ENCODE results near the gene LNX2.
A peak's percentile ranks its signal among the peaks of the same experiment; 100 is the strongest.

Gene LNX2

DNA sequence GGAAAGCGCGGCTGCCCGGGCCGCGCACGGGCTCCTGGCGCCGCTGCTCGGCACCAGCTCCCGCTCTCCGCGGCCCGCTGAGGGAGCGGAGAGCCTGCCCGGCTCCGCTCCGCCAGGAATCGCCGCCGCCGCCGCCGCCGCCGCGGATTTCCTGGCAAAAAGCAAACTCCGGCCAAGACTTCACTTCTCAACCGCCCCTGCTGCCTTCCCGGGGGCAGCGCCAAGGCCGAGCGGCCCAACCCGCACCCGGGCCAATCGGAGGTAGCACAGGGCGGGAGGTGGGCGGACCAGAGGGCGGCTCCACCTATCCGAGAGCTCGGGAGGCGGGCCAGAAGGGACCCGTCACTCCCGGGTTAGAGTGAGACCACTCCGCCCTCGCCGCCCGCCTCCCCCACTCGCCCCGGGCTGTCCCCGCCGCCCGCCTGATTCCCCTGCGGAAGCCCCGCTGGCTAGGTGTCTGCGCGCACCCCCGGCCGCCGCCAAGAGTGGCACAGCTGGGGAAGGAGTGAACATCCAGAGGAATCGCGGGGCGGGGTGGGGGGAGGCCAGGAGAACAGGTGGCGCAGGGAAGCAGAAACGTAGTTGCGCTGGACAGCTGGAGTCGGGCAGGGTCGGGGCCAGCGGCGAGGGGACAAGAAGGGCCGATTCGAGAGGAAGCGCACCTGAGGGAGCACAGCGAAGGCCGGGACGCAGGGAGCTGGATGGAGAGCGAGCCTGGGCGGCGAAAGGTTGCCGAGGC, at the start of gene LNX2:
LNX2 (minus strand) TSS at position 153 of the 739 bp plus-strand sequence. CDS start 38,826 bp downstream, outside the sequence.
- peak; percentile 88 for DNase-seq

DNA sequence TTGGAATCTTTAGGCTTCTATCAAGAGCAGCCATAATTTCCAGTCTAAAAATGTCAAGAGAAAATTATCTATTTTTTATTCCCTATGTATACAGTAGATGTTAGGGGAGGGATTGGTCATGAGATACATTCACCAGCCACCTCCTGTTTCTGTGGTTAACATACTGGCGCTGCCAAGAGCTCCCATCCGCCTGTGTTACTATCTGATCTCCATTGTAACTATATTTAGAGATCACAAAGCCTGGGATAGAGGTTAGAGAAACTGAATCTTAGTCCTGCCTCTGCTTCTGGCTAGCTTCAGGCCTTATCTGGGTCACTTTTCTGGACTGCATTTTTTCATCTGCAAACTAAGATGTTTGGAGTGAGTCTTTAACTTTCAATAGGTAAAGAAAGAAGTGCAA, 47.6 kb upstream of the LNX2 start:
- DNase-seq: no peak

GRCh38 chr13:27666951-27667350, 46.6 kb upstream of the LNX2 start:
- no peak for DNase-seq

- DNase-seq: no peak
These were observed 45.4 kb upstream of the LNX2 start for GRCh38 chr13:27665761-27666160.

DNA sequence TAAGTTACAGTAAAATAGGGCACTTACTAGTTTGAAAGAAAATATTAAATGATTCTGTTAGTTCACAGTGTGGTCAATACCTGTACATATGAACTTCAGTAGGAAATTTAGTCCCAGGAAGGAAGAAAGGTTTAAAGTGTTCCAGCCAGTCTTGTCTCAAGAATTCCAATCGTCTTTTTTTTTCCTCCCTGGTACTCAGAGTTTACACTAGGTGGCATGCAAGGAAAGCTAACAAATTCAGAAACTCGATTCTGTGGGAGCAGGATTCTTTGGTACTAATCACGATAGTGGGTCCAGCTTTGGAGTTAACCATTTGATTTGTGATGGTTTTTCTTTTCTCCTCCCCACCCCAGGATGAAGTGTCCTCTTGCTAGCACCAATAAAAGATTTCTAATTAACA, 45.0 kb upstream of the LNX2 start:
- no peak for DNase-seq

GRCh38 chr13:27663947-27664346, 43.6 kb upstream of the LNX2 start:
- DNase-seq: no peak

DNA sequence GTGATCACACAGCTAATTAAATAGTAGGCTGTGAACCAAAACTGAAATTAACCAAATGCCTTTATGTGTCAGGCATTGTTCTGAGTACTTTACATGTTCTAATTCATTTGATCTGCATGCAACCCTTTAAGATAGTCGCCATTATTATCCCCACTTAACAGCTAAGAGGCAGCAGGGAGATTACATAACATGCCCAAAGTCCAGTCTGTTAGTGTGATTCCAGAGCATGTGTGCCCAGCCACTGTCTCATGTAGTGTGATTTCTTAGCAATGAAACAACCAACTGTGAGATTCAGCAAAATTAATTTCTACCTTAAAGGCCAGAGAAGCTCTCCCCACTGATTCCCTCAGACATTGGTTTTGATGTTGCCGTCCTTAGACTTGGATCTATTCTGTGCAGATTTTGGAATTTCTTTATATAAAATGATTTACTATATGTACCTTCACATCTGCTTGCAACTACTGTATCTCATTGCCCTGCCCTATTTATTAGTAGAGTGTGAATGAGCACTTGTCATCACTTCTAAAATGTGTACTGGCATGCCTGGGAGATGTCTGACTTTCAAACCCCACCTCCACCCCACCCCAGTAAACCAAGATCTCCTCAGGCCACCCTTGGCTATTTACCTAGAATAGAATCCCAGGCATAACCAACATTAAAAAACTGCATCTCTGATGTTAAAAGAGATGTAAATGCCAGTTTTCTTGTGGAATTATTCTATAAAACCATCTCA, 42.6 kb upstream of the LNX2 start:
- no peak for DNase-seq

- DNase-seq: no peak
These were observed 40.7 kb upstream of the LNX2 start for GRCh38 chr13:27661017-27661416.

DNA sequence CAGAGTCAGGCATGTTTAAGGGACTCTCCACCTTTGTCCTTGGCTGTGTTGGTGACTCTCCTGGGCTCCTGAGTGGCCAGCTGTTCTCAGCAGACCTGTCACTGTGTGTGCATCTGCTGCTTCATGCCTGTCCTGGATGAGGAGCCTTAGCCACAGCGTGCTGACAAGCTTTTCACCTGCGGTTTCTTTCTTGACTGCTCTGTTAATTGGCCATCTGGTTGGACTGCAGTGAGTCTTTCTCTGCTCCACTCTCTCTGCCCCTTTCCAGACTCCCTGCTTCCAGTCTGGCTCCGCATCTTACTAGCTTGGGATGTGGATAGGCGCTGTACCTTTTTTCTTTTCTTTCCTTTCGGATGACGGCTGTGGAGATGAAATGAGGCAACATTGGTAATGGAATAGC, 40.2 kb upstream of the LNX2 start:
- DNase-seq: peak; percentile 58

GRCh38 chr13:27659145-27659865, 39.0 kb upstream of the LNX2 start:
- DNase-seq: no peak

- no peak for DNase-seq
These were observed 38.2 kb upstream of the LNX2 start for GRCh38 chr13:27658546-27658945.

DNA sequence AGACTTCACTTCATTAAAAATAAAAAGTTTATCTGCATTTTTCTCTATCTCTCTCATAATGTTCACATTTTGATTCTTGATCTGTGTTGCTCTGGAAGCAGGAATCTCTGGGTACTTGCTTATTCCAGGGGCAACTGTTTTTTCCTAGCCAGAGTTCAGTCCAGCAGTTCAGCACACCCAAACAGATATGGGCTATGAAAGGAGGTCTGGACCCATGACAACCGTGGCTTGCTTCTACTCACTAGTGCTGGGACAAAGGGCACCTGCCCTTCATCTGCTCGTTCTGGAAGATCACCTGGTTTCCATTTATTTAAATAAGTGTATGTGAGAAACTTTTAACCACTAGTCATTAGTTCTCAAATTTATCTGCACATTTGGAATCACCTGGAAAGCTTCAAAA, 37.4 kb upstream of the LNX2 start:
- DNase-seq: no peak

- no peak for DNase-seq
These were observed 34.5 kb upstream of the LNX2 start for GRCh38 chr13:27654816-27655215.

DNA sequence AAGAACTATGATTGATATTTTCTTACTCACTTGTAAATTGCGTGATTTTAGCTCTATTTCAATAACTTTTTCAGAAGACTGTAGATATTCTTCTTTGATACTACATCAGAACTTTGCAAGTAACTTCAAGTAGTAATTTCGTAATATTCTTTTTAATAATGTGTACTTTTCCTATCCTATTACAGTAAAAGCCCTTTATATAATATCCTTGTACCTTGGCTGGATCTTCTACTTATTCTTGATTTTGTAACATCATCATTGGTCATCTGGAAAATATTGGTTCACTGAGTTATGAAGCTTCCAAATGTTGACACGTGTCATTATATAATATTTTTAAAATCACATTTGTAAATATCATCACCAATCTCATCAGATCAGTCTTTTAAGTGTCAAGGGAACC, 33.7 kb upstream of the LNX2 start:
- no peak for DNase-seq

GRCh38 chr13:27650312-27650711, 30.0 kb upstream of the LNX2 start:
- no peak for DNase-seq

DNA sequence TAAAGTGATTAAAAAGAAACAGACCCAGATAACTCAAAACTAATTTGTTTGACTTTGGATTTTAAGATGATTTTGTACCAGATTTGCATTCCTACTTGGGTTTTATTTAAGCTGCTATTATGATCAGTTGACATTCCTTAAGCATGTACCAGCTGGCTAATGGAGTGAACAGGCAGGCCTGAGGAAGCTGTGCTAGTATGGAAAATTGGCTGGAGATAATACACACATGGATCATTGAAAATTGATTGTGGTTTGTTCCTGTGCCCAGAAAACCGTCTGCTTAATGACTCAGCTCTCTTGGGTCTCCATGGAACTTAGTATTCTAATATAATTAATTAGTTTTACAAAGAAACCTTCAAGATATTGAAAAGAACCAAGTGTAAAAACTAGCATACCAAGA, 24.0 kb upstream of the LNX2 start:
- peak; percentile 4 for DNase-seq

GRCh38 chr13:27643334-27644132, 23.2 kb upstream of the LNX2 start:
- DNase-seq: no peak

DNA sequence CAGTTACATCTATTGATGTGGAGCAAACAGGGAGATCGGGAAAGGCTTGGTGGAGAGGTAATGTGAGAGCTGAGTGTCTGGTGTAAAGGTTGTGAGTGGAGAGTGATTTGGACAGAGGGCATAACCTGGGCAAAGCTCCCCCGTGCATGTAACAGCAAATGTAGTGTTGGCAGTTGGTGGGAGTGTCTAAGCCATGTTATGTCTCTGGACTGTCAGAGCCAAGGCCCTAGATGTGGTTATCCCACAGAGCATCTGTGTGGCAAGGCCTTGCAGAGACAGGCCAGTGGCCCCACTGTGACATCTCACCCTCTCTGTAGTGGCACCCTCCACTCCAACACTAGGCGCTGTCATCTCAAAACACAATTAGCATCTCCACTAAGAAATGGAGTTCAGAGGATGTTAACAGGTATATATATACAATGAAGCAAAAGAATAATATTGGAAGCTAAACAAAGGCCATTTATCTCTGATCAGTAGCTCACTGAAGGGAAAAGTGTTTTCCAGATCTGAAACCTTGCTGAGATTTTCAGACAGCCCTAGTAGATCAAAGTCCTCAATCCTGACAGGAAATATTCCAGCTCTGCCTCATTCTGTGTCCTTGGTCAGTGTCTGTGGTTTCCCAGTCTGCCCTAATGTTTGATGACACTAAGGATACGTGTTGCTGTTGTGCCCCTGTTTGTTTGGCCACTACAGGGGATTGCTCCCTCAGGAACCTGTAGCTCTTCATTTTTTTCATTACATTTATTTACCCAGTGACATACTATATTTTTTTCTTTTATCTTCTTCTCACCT, 21.6 kb upstream of the LNX2 start:
- no peak for DNase-seq

DNA sequence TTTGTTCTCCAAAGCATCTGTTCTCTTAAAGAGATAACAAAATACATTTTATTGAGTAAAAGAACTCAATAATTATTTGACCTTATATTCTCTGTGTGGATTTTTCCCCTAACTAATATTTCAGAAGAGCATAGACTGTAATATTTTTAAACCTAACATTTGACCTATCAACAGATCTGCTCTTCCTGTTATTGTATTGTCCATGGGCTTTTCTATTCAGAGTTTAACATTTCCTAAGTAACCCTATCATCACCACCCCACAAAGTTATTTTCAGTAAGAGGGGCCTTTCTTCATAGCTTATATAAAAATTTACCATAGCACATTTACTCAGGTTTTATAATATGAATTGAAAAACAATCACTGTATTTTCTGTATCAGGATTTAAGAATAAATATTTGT, 18.9 kb upstream of the LNX2 start:
- no peak for DNase-seq

DNA sequence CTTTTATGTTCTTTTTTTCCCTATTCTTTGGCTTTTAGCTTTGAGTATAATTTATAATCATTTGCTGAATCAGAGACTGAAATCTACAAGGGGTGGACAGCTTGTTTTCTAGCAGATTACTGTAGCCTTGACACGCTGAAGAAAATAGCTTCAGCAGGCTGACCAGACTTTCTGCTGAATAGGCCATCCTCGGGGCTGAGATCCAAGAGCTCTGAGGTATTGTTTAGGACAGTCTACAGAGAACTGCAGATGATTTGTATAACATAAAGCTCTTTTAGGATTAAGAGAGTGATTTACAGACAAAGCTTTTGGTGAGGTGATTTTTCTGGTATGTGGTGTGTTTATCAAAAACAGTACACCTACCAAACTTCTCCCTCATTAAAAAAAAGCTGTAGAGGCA, 18.2 kb upstream of the LNX2 start:
- no peak for DNase-seq

- DNase-seq: no peak
These were observed 17.7 kb upstream of the LNX2 start for GRCh38 chr13:27638001-27638400.

DNA sequence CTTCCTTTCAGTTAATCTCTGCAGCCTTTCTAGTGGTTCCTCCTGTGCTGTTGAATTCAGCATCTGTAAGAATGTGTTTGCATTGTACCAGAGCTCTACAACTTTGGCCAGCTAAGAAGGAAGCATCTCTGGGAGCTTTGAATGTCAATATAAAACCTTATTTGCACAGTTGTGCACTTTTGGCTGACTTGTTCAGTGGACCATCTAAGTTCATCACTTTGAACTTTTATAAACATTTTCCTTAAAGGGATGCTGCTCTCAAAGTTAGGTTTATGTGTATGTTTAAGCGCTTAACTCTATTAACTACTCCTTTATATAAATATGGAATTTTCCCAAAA, 16.9 kb upstream of the LNX2 start:
- no peak for DNase-seq
